Retinal pigment epithelial cell (primary cell): ENCODE results near the gene WDR7.

ENCODE experiments used
- DNase-seq: peaks from one replicate; pipeline ENCODE4 v3.0.0-alpha.2; 2010; ENCODE audit warnings: low read depth
- H3K4me3 ChIP-seq: 2 replicates; pipeline ENCODE4 v1.5.1; 2011; ENCODE audit warnings: mild to moderate bottlenecking, low read length, control low read depth, moderate library complexity
- TF ChIP-seq, protein P1 (sequence below): conservative IDR thresholded peaks from 2 replicates; pipeline ENCODE4 v1.5.1; 2011; ENCODE audit warnings: low read depth, low read length, control low read depth, inconsistent platforms

WDR7 gene

DNA sequence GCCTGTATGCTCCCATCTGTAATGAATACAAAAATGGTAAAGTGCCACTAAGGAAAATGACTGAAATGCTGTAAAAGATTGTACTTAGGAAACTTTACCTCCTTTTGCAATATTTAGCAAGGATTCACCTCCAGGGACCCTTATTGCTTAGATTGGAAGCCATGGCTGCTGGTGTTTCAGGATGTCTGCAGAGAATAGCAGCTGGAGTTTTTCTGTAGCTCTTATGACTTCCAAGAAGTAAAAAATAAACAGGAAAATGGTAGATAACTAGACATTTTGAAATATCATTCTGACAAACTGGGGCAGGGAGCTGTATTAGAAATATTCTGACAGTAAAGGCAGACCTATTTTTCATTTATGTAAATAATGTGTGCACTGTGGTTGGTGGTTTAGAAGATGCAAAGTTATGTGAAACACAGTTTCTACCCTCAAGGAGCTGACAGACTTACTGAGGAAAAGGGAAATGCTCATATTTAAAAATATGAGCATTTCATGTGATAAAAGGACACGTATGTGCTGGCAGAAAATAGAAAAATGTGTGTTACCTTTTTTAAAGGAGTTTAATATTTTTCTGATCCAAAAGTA lies 270.8 kb downstream of the WDR7 start:
- TF ChIP-seq, protein P1, sequence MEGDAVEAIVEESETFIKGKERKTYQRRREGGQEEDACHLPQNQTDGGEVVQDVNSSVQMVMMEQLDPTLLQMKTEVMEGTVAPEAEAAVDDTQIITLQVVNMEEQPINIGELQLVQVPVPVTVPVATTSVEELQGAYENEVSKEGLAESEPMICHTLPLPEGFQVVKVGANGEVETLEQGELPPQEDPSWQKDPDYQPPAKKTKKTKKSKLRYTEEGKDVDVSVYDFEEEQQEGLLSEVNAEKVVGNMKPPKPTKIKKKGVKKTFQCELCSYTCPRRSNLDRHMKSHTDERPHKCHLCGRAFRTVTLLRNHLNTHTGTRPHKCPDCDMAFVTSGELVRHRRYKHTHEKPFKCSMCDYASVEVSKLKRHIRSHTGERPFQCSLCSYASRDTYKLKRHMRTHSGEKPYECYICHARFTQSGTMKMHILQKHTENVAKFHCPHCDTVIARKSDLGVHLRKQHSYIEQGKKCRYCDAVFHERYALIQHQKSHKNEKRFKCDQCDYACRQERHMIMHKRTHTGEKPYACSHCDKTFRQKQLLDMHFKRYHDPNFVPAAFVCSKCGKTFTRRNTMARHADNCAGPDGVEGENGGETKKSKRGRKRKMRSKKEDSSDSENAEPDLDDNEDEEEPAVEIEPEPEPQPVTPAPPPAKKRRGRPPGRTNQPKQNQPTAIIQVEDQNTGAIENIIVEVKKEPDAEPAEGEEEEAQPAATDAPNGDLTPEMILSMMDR = no peak
- no peak overlapping the region for H3K4me3 ChIP-seq
- DNase-seq = no peak

DNA sequence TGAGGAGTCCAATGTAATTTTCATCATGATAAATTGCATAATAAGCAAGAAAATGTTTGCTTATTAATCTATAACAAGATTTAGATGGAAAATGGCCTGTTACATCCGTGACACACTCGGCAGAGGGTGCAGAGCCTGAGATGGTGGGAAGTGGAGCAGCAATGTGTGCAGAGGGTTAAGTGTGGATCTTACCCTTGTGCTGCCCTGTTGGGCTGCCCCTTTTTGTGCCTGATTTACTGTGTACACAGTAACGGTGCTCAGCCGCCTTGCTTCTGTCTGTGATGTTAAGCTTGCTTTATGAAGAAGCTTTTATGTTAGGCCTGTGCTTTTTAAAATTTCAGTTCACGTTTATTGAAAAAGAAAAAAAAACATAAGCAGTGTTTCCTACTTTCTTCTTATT lies 275.6 kb downstream of the WDR7 start:
- TF ChIP-seq, protein P1 = no peak

DNA sequence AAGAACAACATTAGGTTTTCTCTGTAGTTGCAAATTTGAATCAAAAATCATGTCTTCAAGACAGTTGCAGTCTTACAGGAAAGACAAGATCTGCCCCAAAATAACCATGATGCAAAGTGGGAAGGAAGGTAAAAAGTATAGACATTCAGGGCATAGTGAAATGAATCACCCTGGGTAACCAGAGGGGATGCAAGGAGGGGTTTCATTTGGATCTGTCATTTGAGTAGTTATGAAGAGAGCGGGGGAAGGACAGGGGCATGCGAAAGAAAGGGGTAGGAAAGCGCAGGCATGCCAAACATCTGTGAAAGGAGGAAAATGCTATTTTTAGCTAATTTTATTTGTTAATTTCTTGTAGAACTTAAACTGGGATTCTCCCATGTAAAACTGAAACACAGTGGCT lies 276.6 kb downstream of the WDR7 start:
- H3K4me3 ChIP-seq = no peak overlapping the region
- no peak for DNase-seq

More for the DNA sequence above, 275.6 kb downstream of the WDR7 start:
- no peak for DNase-seq
- no peak overlapping the region for H3K4me3 ChIP-seq

DNA sequence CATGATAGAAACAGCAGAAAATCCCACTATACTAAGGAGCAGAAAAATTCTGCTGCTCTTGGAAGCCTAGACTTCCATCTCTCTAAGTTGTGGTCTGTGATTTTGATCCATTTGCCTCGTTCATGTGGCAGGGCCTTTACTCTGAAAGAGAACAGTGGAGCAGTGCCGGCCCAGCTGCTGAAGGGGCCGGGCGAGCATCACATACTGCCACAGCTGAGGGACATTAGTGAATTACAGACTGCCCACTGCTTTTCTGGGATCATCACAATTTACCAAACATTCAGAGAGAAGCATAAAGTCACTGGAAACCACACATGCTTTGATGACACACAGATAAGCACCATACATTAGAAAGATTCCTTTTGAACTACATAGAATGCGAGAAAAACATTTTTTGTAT lies 278.7 kb downstream of the WDR7 start:
- H3K4me3 ChIP-seq = no peak overlapping the region
- no peak for DNase-seq
- TF ChIP-seq, protein P1 = no peak

More for the DNA sequence above, 276.6 kb downstream of the WDR7 start:
- TF ChIP-seq, protein P1 = no peak

DNA sequence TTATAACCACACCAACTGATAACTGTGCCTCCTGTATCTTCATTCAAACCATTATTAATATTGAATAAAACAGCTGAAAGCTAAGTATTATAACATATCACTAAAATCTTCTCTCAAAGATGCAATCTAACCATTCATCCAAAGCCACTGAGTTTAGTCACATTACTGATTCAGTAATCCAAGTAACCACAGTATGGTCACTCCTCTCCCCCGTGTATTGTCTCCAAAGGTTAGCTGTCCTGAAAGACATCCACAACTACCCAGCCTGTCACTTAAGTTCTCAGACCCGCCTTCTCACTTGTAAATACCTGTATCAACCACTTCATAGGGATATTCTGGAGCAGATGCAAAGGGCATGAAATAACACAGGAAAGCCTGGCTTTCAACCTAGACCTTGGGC lies 282.3 kb downstream of the WDR7 start:
- TF ChIP-seq, protein P1 = no peak
- DNase-seq = no peak
- H3K4me3 ChIP-seq = no peak overlapping the region

DNA sequence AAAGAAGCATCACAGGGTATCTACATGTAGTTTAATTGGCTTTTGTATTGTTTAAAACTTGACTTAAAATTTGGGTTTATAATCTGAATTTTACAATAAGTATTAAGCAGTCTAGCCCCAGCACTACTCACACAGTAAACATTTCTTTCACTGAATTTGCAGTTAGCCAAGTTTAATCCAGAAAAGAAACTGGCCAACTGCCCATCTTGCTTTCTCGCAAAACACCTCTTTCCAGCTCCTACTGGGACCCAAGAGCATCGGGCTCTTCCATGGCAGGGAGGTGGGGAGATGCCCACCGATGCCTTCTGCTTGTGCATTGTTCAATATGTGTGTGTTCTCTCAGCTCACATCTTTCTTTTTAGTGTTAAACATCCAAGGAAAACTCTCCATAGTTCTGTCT lies 283.0 kb downstream of the WDR7 start:
- TF ChIP-seq, protein P1 = no peak
- DNase-seq = no peak

DNA sequence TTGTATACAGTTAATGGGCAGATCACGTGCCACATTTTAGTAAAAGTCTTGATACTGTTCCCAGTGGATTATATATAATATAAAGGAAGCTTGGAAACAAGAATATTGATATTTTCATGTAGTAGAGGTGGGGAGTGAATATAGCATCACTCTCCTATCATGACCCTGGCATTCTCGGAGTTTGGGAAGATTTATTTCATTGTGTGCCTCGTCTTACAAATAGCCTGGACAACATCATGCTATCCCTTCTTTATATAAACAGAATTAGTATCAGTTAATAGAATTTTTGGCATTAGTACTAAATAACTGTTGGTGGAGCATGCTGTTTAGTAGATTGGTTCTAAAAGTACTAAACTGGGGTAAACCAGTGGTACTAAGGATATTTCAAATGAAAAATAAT lies 283.7 kb downstream of the WDR7 start:
- H3K4me3 ChIP-seq = no peak overlapping the region
- TF ChIP-seq, protein P1 = no peak

More for the DNA sequence above, 283.0 kb downstream of the WDR7 start:
- no peak overlapping the region for H3K4me3 ChIP-seq

More for the DNA sequence above, 283.7 kb downstream of the WDR7 start:
- DNase-seq = no peak
